ENCODE results near the gene COPS6.
A peak's percentile ranks its signal among the peaks of the same experiment; 100 is the strongest.

COPS6 gene

DNA sequence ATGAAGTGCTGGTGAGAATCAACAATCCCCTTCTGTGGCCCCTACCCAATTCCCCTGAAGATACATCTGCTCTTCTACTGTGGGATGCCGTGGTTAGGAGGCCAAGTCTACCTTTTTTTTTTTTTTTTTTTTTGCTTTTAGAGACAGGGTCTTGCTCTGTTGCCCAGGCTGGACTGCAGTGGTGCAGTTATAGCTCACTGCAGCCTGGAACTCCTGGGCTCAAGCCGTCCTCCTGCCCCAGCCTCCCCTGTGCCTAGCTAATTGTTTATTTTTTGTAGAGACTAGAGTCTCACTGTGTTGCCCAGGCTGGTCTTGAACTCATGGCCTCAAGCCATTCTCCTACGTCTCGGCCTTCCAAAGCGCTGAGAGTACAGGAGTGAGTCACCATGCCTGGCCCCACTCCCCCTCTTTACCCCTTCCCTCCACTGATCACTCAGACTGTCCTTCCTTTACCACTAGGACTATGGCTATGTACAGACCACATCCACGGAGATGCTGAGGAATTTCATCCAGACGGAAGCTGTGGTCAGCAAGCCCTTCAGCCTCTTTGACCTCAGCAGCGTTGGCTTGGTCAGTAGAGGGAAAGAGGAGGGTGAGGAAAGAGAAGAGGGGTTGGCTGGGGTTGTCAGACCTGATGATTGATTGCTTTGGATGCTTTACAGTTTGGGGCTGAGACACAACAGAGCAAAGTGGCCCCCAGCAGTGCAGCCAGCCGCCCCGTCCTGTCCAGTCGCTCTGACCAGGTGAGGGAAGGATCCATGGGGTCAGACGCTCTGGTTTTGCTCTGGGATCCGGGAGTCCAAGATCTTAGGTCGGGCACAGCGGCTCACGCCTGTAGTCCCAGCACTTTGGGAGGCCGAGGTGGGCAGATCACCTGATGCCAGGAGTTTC is 14.4 kb downstream of the COPS6 start:
- DNase-seq (ENCODE audit: low spot score): peak; percentile 97

GRCh38 chr7:100105534-100105933 is 16.8 kb downstream of the COPS6 start:
- no peak for DNase-seq (ENCODE audit: low spot score)

DNA sequence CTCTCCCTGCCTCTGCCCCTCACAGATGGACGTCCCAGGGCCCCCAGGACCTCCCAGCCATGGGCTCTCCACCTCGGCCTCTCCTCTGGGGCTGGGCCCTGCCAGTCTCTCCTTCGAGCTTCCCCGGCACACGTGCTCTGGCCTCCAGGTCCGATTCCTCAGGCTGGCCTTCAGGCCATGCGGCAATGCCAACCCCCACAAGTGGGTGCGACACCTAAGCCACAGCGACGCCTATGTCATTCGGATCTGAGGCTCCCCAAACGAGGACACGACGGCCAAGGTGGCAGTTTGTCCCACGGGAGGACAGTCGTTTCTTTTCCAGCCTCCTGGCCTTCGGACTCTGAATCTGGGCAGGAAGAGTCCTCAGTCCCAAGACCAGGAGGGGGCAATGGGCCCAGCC is 17.9 kb downstream of the COPS6 start:
- DNase-seq (ENCODE audit: low spot score): no peak

DNA sequence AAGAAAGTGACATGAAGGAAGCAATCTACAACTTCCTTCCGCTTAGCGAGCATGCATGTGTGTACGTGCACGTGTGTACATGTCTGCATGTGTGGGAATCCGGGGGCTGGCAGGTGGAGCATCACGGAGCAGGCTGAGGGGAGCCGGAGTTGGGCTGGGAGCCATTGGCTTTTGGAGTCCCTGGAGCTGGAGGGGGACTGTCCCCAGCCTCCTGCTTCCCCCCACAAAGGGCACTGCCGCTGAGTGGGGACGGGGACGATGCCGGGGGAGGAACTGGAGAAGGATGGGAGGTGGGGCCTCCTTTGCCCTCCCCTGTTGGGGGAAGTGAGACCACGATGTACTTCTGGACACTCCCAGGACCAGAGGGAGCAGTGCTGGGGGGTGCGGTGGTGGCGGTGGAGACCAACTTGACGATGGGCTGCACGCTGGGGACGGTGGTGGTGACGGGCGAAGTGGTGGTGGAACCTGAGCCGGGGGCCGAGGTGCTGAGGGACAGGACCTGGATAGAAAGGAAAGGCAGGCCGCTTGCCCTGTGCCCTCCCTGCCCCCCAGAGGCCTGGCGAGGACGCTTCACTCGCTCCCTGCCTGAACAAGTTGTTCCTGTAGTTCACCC is 18.5 kb downstream of the COPS6 start:
- DNase-seq (ENCODE audit: low spot score): no peak

GRCh38 chr7:100107890-100108289 is 19.1 kb downstream of the COPS6 start:
- no peak for DNase-seq (ENCODE audit: low spot score)

GRCh38 chr7:100109521-100110163 is 20.9 kb downstream of the COPS6 start:
- DNase-seq (ENCODE audit: low spot score): no peak

DNA sequence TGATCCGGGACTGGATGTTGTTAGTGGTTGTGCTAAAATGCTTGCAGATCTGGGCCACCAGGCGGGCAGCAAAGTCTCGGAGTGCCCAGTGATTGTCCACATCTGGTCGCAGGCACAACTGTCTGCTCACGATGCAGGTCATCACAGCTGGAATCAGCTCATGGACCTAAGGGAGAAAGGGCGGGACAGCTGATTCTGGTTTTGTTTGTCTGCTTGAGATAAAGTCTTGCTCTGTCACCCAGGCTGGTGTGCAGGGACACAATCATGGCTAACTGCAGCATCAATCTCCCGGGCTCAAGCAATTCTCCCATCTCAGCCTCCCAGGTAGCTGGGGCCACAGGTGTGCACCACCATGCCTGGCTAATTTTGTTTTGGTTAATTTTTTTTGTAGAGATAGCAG is 22.4 kb downstream of the COPS6 start:
- DNase-seq (ENCODE audit: low spot score): no peak

- DNase-seq (ENCODE audit: low spot score): no peak
These were observed 23.1 kb downstream of the COPS6 start for GRCh38 chr7:100111914-100112313.

GRCh38 chr7:100115026-100115425 is 26.3 kb downstream of the COPS6 start:
- no peak for DNase-seq (ENCODE audit: low spot score)

DNA sequence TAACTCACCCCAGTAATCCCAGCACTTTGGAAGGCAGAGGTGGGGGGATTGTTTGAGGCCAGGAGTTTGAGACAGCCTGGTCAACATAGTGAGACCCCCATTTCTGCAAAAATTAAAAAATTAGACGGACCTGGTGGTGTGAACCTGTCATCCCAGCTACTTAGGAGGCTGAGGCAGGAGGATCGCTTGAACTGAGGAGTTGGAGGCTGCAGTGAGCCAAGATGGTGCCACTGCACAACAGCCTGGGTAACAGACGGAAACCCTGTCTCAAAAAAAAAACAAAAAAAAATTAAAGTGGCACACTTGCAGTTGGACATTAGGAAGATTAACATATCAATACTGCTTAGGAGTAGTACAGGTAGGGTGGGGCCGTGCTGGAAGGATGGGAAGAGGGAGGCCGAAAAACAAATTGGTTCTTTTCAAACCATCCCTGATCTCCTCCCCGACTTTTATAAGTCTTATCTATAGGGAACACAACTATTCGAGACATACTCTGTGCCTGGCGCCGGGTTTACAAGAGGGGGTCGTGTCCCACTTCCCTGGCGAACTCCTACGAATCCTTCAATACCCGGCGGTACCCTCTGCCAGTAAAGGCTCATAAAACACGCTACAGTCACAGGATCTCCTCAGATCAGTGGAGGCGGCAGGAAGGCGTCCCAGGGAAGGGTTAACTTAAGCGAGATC is 29.8 kb downstream of the COPS6 start:
- no peak for DNase-seq (ENCODE audit: low spot score)

GRCh38 chr7:100119072-100119969 is 30.6 kb downstream of the COPS6 start, which contains the start of the genes CNPY4 and TAF6:
TSS of gene CNPY4 (plus strand) at chr7:100119634. CDS start at chr7:100119745, 111 bp downstream.
TSS of gene TAF6 (minus strand) at chr7:100119358. CDS start at chr7:100114209, 5,149 bp downstream.
- DNase-seq (ENCODE audit: low spot score): peak; percentile 100

DNA sequence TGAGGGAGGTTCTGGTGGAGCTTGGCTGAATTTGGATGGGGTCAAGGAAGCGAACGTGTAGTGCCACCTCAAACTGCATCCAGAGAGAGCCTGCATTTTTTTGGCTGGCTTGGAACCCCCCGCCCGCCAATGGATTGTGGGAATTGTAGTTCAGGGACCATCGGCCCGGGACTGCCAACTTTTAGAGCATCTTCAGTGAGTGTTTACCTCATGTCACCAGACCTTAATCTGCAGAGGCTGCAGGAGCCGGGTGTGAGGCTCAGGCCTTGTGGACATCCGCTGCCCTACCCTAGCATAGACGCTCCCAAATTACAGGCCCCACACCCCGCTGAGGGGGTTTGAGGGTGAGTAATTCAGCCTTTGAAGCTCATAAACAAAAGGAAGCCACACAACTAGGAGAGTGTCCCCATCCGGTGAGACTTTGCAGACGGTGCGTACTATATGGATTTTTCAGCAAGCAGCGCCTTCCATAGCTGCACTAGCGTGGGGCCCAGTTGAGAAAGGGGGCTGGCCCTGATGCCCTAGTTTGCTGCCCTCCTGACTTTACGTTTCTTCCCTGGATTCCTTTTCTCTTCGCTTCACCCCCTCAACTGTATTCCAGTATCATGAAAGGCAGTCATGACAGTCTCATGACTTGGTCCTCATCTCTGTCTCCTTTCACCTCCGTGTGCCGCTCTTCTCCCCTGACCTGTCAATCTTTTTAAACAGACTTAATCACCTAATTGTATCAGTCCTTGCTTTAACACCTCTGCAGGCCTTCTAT is 31.4 kb downstream of the COPS6 start:
- DNase-seq (ENCODE audit: low spot score): peak; percentile 77

DNA sequence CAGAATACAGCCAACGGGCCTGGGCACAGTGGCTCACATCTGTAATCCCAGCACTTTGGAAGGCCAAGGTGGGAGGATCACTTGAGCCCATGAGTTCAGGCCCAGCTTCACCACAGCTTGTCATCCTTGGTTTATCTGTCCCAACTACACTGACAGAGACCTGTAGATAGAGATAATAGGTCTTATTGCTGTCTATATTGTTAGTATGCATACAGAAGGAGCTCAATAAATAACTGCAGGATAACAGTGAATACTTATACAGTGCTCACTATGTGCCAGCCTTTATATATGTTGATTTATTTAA is 31.9 kb downstream of the COPS6 start:
- DNase-seq (ENCODE audit: low spot score): no peak

GRCh38 chr7:100122067-100122466 is 33.3 kb downstream of the COPS6 start:
- DNase-seq (ENCODE audit: low spot score): no peak

DNA sequence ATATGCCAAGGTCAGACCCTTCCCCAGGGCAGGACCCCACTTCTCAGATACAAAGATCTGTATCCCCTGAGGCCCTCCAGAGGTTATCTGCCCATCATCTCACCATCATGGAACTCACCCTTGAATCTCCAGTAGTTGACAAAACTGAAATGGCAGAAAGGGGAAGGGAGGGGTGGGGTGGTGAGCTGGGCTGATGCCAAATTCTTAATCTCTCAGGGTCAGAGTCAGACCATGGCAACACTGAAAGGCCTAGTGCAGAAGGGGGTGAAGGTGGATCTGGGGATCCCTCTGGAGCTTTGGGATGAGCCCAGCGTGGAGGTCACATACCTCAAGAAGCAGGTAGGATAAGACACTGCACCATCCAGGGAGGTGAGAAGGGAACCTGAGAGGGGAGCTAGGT is 33.8 kb downstream of the COPS6 start:
- DNase-seq (ENCODE audit: low spot score): no peak

GRCh38 chr7:100124301-100125230 is 35.8 kb downstream of the COPS6 start:
- no peak for DNase-seq (ENCODE audit: low spot score)

- no peak for DNase-seq (ENCODE audit: low spot score)
These were observed 37.6 kb downstream of the COPS6 start for GRCh38 chr7:100126239-100126930.

DNA sequence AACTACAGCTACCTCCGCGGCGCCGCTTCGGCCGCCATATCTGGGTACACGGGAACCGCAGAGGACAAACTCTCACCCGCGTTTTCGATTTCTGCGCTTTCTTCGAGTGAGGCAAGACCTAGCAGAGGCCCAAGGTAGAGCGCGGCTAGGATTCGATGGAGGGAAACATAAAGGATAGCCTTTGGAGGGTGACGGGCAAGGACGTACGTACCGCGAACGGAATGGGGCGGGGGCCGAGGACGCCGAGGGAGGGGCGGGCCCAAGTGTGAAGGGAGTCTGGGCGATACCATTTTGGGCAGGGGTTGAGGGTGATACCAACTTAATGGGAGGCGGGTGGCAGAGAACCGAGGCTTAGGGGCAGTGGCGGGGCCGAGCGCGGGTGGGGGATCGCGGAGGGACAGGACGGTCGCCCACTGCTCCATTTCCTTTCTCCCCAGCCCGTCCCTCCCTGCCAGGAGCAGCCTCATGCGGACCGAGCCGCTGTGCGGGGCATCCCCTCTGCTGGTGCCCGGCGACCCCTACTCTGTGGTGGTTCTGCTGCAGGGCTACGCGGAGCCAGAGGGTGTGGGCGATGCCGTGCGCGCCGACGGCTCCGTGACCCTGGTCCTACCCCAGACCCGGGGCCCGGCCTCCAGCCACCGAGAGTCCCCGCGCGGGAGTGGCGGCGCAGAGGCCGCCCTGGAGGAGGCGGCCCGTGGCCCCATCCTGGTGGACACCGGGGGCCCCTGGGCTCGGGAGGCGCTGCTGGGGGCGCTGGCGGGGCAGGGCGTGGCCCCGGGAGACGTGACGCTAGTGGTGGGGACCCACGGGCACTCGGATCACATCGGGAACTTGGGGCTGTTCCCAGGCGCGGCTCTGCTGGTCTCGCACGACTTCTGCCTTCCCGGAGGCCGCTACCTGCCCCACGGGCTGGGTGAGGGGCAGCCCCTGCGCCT is 38.4 kb downstream of the COPS6 start, which contains the start of gene MBLAC1:
MBLAC1 (plus strand) TSS at position 37 of the 935 bp plus-strand sequence; CDS start at position 466, 429 bp downstream.
- peak; percentile 93 for DNase-seq (ENCODE audit: low spot score)
